B cell (primary cell): Measurements from ENCODE around the gene COQ5. TPM values are rescaled to one million over a fixed set of nuclear protein-coding genes. Genes with fewer than 3 reads are reported as not detected.

Experiments used
- ATAC-seq: fragments of 200-7000 bp; cut with Tn5 transposase; one replicate; pipeline ENCODE4 v1.10.0; 2021; ENCODE audit warnings: low read depth, mild to moderate bottlenecking, moderate number of reproducible peaks, moderate library complexity
- CTCF ChIA-PET: fragments of 350-600 bp; sonication (Branson Sonifier 250); formaldehyde crosslinking; loops from one replicate; lab custom pipeline; 2021; ENCODE audit warnings: antibody characterized with exemption, inconsistent platforms; lab: Charles Lee
- POLR2A ChIA-PET: fragments of 350-600 bp; sonication (Branson Sonifier 250); formaldehyde crosslinking; loops from one replicate; lab custom pipeline; 2021; ENCODE audit warnings: antibody characterized with exemption; lab: Charles Lee
- DNase-seq: peaks from one replicate; pipeline ENCODE4 v3.0.0; 2013
- H2AFZ ChIP-seq: 2 replicates; pipeline ENCODE4 v1.6.1; 2012; ENCODE audit warnings: mild to moderate bottlenecking, low read depth, low read length; ENCODE audit not compliant: insufficient read depth, poor library complexity, severe bottlenecking
- H3K27ac ChIP-seq, 2 donors: 1 replicate in 1 of 2; 2 replicates in 1 of 2; pipeline ENCODE4 v1.5.1; 2012 to 2013; ENCODE audit warnings: low read length in 2 of 2, mild to moderate bottlenecking in 2 of 2, moderate library complexity in 1 of 2
- H3K27me3 ChIP-seq, 4 experiments: fragments of 200-600 bp in 1 of 4; sonication (generic) in 1 of 4; replicated peaks in 1 of 4; 1 replicate in 2 of 4; 2 replicates in 2 of 4; pipeline versions ENCODE4 v1.6.1 to v1.7.0; 2013 to 2016; ENCODE audit warnings: low read length in 3 of 4, mild to moderate bottlenecking in 2 of 4, mixed read lengths in 1 of 4, moderate library complexity in 1 of 4; ENCODE audit not compliant: insufficient read depth in 4 of 4, control insufficient read depth in 3 of 4; ENCODE audit errors: control extremely low read depth in 1 of 4
- H3K36me3 ChIP-seq, 2 experiments: replicated peaks in 1 of 2; 1 replicate in 1 of 2; 2 replicates in 1 of 2; pipeline versions ENCODE4 v1.6.1 to v1.7.1; 2013; ENCODE audit warnings: low read length in 1 of 2; ENCODE audit not compliant: insufficient read depth in 2 of 2, control insufficient read depth in 1 of 2; ENCODE audit errors: control extremely low read depth in 1 of 2, extremely low read depth in 1 of 2
- H3K4me1 ChIP-seq, 2 donors: fragments of 200-600 bp in 1 of 2; sonication (generic) in 1 of 2; 1 replicate in 1 of 2; 2 replicates in 1 of 2; pipeline versions ENCODE4 v1.5.1 to v1.6.1; 2013 to 2017; ENCODE audit warnings: low read length in 2 of 2; ENCODE audit not compliant: control insufficient read depth in 2 of 2, insufficient read depth in 2 of 2
- H3K4me2 ChIP-seq: replicated peaks from 2 replicates; pipeline ENCODE3; 2012; ENCODE audit warnings: mild to moderate bottlenecking, low read depth, low read length; ENCODE audit not compliant: poor library complexity, severe bottlenecking
- H3K4me3 ChIP-seq, 5 experiments: fragments of 200-600 bp in 1 of 5; sonication (generic) in 1 of 5; 1 replicate in 3 of 5; 2 replicates in 2 of 5; pipeline versions ENCODE4 v1.5.1 to v1.7.0; 2011 to 2016; ENCODE audit warnings: low read length in 4 of 5, mild to moderate bottlenecking in 4 of 5, low read depth in 2 of 5, control low read depth in 1 of 5, moderate library complexity in 1 of 5; ENCODE audit not compliant: insufficient read depth in 1 of 5; ENCODE audit errors: control extremely low read depth in 1 of 5, extremely low read depth in 1 of 5
- H3K79me2 ChIP-seq: fragments of 200-600 bp; sonication (generic); one replicate; pipeline ENCODE4 v1.6.0; 2016; ENCODE audit warnings: low read length; ENCODE audit not compliant: control insufficient read depth, insufficient read depth
- H3K9ac ChIP-seq: fragments of 200-600 bp; sonication (generic); 2 replicates; pipeline ENCODE4 v1.6.1; 2017; ENCODE audit warnings: mild to moderate bottlenecking, low read length, moderate library complexity
- H3K9me3 ChIP-seq, 3 donors: one replicate each; pipeline versions ENCODE4 v1.6.1 to v1.7.1; 2013; ENCODE audit warnings: low read length in 2 of 3; ENCODE audit not compliant: control insufficient read depth in 2 of 3, insufficient read depth in 1 of 3; ENCODE audit errors: control extremely low read depth in 1 of 3
- H4K20me1 ChIP-seq: 2 replicates; pipeline ENCODE4 v1.6.0; 2012; ENCODE audit warnings: mild to moderate bottlenecking, low read length; ENCODE audit not compliant: insufficient read depth, control insufficient read depth, poor library complexity, severe bottlenecking
- H3K27ac Mint-ChIP-seq: one replicate; pipeline ENCODE4 v1.8.0; 2021; ENCODE audit warnings: mixed read lengths
- H3K27me3 Mint-ChIP-seq: one replicate; pipeline ENCODE4 v1.8.0; 2021; ENCODE audit warnings: mixed read lengths
- H3K4me1 Mint-ChIP-seq: one replicate; pipeline ENCODE4 v1.8.0; 2021; ENCODE audit warnings: mixed read lengths
- H3K4me3 Mint-ChIP-seq: one replicate; pipeline ENCODE4 v1.8.0; 2021; ENCODE audit warnings: mixed read lengths
- H3K9me3 Mint-ChIP-seq: one replicate; pipeline ENCODE4 v1.8.0; 2022; ENCODE audit warnings: mixed read lengths; ENCODE audit not compliant: insufficient read depth
- EZH2 ChIP-seq: IDR thresholded peaks from 2 replicates; pipeline ENCODE4 v1.6.1; 2012; ENCODE audit warnings: borderline replicate concordance, low read depth, mild to moderate bottlenecking, moderate library complexity, low read length; ENCODE audit not compliant: insufficient read depth, poor library complexity, severe bottlenecking
- WGBS: methylation state at CpG from one replicate; pipeline ENCODE4 v1.1.5; 2013; ENCODE audit warnings: missing lambda C conversion rate; ENCODE audit not compliant: insufficient coverage; 5-methylcytosine and 5-hydroxymethylcytosine counted together
- intact Hi-C: fragments of 100-400 bp; cut with micrococcal nuclease; formaldehyde crosslinking; loops from one replicate; pipeline ENCODE4 v1.10.0; 2022
- polyA plus RNA-seq: library from polyadenylated mRNA; depleted of rRNA; stranded (reverse); fragments of >200 nt; gene quantifications from 2 replicates; pipeline ENCODE4 v1.2.3, GENCODE V29; 2012
- total RNA-seq, 2 donors: library from RNA; stranded (reverse); fragments of 120-200 nt in 1 of 2; gene quantifications; 1 replicate in 1 of 2; 2 replicates in 1 of 2; pipeline versions ENCODE4 v1.2.3 to v1.2.4, GENCODE V29; 2013 to 2022
- TF ChIP-seq, protein P1 (sequence below): fragments of 200-600 bp; IDR thresholded peaks from one replicate; pipeline ENCODE4 v1.8.0; 2022; ENCODE audit warnings: antibody characterized with exemption, mild to moderate bottlenecking

Gene COQ5
- total and polyA plus RNA-seq, 2 donors (not counting 1 experiment from before 2014, with no cell fraction given) = 9.8 to 22.1 TPM

- intact Hi-C loops = loop anchor here (2.0 to 10.0 kb wide), 2 partner anchors 60 to 436 kb away; partner anchors contain the start of genes COQ5 and SPPL3
- H3K4me2 ChIP-seq = peak overlapping the region; percentile 93
- H3K79me2 ChIP-seq = peaks cover 76% of the 10 kb centered on the region
- Mint-ChIP-seq H3K4me3 (peak overlapping the region; percentile 91), H3K9me3 (no peaks in the 10 kb centered on the region), H3K4me1 (peaks cover 33% of the 10 kb centered on the region), H3K27me3 (no peaks in the 10 kb centered on the region), H3K27ac (peak overlapping the region; percentile 89)
- ATAC-seq (no peak), DNase-seq (peak; percentile 46)
- TF ChIP-seq, protein P1, sequence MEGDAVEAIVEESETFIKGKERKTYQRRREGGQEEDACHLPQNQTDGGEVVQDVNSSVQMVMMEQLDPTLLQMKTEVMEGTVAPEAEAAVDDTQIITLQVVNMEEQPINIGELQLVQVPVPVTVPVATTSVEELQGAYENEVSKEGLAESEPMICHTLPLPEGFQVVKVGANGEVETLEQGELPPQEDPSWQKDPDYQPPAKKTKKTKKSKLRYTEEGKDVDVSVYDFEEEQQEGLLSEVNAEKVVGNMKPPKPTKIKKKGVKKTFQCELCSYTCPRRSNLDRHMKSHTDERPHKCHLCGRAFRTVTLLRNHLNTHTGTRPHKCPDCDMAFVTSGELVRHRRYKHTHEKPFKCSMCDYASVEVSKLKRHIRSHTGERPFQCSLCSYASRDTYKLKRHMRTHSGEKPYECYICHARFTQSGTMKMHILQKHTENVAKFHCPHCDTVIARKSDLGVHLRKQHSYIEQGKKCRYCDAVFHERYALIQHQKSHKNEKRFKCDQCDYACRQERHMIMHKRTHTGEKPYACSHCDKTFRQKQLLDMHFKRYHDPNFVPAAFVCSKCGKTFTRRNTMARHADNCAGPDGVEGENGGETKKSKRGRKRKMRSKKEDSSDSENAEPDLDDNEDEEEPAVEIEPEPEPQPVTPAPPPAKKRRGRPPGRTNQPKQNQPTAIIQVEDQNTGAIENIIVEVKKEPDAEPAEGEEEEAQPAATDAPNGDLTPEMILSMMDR = no peak
- no peak for TF ChIP-seq EZH2
- ChIA-PET POLR2A (interaction anchor here (0.6 to 2.1 kb wide), 5 partner anchors 21 to 1143 kb away, joined by 3 to 26 read pairs (median 5); partner anchors contain the start of genes DYNLL1 and RNU4-1), CTCF (interaction anchor here (0.6 to 3.0 kb wide), 15 partner anchors 10 to 867 kb away, joined by 3 to 13 read pairs (median 4); partner anchors contain the start of genes DYNLL1, GATC and TRIAP1)
- H3K27me3 ChIP-seq = no peaks in the 10 kb centered on the region
- H3K27ac ChIP-seq = peak overlapping the region; percentile 80 to 94
- peak overlapping the region; percentile 74 for H3K9ac ChIP-seq
- 1% methylated on average over 9 of the region's 23 CpGs for WGBS
- H3K4me1 ChIP-seq = peaks cover 20% of the 10 kb centered on the region in 2 donors
- no peaks in the 10 kb centered on the region for H3K9me3 ChIP-seq
- H2AFZ ChIP-seq = peak overlapping the region; percentile 99
- H3K36me3 ChIP-seq = peaks cover 8 to 31% of the 10 kb centered on the region in 2 experiments
- H3K4me3 ChIP-seq = peak overlapping the region; percentile 62 to 81 (median 74)
- H4K20me1 ChIP-seq = peaks cover 53% of the 10 kb centered on the region
These were observed 60.6 kb downstream of the COQ5 start for GRCh38 chr12:120468325-120468820.

DNA sequence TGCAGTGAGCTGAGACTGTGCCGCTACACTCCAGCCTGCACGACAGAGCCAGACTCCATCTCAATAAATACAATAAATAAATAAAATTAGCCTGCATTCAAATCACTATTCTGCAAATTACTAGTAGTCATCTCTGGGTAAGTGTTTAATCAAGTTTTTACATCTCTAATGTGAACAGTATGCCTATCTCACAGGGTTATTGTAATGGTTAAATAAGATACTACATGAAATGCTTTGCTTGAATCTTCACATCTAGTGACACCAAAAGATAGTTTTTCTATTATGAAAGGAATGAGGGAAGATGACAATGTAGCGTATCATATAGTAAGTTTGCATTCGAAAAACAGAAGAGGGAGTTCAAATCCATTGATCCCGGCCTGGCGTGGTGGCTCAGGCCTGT lies 61.5 kb downstream of the COQ5 start:
- WGBS = 94% methylated on average over 6 of the region's 6 CpGs
- intact Hi-C loops = loop anchor here (10.0 kb wide), 1 partner anchor 437 kb away; the partner anchor contains the start of gene SPPL3
- Histone ChIP-seq H4K20me1 (peaks cover 62% of the 10 kb centered on the region), H3K9me3 (no peaks in the 10 kb centered on the region), H3K9ac (no peak overlapping the region), H3K4me3 (no peak overlapping the region), H3K36me3 (peaks cover 8 to 40% of the 10 kb centered on the region in 2 experiments), H2AFZ (no peak overlapping the region), H3K27me3 (no peaks in the 10 kb centered on the region), H3K27ac (no peak overlapping the region), H3K4me2 (no peak overlapping the region), H3K79me2 (peaks cover 86% of the 10 kb centered on the region), H3K4me1 (peaks cover 20% of the 10 kb centered on the region in 2 donors)
- POLR2A ChIA-PET = interaction anchor here (0.6 to 0.7 kb wide), 3 partner anchors 15 to 107 kb away, joined by 3 to 5 read pairs (median 5); no protein-coding TSS in a partner anchor
- peaks cover 33% of the 10 kb centered on the region for H3K4me1 Mint-ChIP-seq
- TF ChIP-seq, protein P1 = no peak
- no peak for TF ChIP-seq EZH2
- no peaks in the 10 kb centered on the region for H3K27me3 Mint-ChIP-seq
- no peaks in the 10 kb centered on the region for H3K9me3 Mint-ChIP-seq
- H3K4me3 Mint-ChIP-seq = peak overlapping the region; percentile 91
- DNase-seq = no peak
- ATAC-seq = no peak
- H3K27ac Mint-ChIP-seq = no peak overlapping the region
- CTCF ChIA-PET = interaction anchor here (1.1 to 4.2 kb wide), 9 partner anchors 9 to 868 kb away, joined by 3 to 39 read pairs (median 7); no protein-coding TSS in a partner anchor
